Measurements from ENCODE around the gene KBTBD4.
"Not testable (repeated sequence)": the region's sequence is repeated elsewhere in the genome, so short reads cannot be mapped to it uniquely, and the experiment has no call there.

The KBTBD4 gene

DNA sequence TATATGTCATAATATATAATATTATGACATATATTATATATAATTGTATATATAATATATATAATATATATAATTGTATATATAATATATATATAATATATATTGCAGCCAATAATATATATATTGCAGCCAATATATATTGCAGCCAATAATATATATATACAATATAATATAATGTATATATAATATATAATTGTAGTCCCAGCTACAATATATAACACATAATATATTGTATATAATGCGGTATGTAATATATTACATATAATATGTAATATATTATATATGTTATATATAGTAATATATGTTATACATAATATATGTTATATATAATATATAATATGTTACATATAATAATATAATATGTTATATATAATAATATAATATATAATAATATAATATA lies 20.1 kb downstream of the KBTBD4 start:
- DNase-seq: no peak

DNA sequence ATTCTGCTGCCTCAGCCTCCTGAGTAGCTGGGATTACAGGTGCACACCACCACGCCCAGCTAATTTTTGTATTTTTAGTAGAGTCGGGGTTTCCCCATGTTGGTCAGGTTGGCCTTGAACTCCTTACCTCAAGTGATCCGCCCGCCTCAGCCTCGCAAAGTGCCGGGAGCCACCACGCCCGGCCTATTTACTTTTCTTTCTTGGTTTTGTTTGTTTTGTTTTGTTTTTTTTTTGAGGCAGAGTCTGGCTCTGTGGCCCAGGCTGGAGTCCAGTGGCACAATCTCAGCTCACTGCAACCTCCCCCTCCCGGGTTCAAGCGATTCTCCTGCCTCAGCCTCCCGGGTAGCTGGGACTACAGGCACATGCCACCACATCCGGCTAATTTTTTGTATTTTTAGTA lies 21.8 kb downstream of the KBTBD4 start:
- not testable (repeated sequence) for DNase-seq

GRCh38 chr11:47553406-47553743 lies 25.4 kb downstream of the KBTBD4 start:
- DNase-seq: no peak

DNA sequence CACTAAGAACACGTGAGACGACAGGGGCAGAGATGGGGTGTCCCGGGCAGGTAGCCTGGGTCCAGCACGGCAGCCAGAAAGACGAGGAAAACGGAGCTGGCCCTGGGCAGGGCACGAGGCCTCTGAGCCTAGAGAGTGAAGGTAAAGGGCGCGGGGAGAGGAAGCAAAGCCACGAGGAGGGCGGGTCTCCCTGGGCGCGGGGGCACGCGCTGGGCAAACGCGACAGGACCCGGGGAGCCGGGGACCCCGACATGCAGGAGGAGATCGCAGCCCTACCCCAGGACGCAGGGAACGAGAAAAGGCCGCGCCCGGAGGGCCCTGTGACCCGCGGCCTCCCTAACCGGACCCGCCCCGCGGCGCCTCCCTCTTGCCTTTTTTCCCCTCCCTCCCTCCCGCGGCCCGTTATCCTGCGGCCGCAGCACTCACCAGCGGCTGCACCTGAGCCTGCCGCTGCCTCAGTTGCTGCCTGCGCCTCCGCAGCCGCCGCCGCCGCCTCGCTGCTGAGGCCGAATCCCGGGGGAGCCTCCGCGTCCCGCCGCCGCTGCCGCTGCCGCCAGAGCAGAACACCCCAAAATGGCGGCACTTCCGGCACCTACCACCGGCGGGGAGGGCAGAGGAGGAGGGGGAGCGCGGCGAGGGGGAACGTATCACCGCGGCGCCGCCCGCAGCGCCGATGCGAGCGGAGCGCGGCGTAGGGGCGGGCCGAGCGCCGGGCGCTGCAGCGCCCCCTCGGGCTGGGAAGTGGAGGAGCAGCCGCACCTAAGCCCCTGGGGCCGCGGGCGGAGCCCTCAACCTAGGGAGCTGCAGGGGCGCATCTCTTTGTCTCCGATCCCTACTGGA lies 26.0 kb downstream of the KBTBD4 start, which contains the start of gene CELF1:
Gene CELF1, minus strand, starts transcription at position 567 of the 840 bp plus-strand sequence. CDS start 53,609 bp downstream, outside the sequence.
- peak; percentile 90 for DNase-seq

GRCh38 chr11:47552056-47552565 lies 26.7 kb downstream of the KBTBD4 start:
- DNase-seq: peak; percentile 60

DNA sequence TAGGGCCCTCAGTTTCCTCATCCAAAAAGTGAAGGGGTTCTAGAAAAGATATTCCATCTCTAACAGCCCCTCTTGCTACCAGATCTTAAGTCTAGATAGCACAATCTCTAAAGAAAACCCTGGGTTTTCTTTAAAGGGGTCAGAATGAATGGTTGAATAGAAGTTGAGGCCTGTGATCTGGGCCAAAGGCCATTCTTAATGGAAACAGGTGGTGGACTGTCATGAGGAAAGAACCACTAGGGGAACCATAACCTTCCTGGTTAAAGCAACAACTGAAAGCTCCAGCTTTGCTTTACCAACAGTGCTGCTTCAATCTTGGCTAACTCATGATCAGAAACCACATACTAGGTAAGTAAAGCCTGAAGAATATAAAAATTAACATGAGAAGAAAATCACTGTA lies 27.7 kb downstream of the KBTBD4 start:
- no peak for DNase-seq

DNA sequence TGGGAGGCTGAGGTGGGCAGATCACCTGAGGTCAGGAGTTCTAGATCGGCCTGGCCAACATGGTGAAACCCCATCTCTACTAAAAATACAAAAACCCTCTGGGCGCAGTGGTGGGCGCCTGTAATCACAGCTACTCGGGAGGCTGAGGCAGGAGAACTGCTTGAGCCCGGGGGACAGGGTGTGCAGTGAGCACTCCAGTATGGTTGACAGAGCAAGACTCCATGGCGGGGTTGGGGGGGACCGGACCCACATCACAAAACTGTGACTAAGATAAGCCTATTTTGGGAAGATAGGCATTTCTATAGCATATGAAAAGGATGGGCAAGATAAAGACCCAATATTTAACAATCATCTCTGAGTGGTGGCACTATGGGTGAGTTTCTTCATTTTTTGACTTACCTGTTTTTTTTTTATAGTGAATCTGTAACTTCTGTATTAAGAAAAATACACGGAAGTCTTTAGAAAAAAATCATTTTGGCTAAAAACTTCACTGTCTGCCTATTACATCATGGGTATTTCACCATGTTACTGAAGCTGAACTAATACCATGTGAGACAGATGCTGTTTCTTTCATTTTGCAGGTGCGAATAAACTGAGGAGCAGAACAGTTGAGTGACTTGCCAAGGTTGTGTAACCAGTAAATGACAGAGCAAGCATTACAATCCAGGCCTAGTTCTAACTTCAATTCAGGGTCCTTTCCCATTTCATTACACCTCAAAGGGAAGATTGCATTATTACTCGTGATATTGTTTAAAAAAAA lies 28.3 kb downstream of the KBTBD4 start:
- DNase-seq: no peak

DNA sequence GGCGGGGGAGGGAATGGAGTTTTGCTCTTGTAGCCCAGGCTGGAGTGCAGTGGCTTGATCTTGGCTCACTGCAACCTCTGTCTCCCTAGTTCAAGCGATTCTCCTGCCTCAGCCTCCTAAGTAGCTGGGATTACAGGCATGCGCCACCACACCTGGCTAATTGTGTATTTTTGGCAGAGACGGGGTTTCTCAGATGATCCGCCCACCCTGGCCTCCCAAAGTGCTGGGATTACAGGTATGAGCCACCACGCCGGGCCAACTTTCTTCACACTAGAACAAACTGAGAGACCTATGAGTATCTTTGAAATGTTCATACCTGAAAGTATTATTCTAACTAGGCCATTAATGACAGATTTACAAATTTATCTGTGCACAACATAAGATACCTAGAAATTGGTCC lies 32.5 kb downstream of the KBTBD4 start:
- not testable (repeated sequence) for DNase-seq

GRCh38 chr11:47545298-47545697 lies 33.5 kb downstream of the KBTBD4 start:
- no peak for DNase-seq

GRCh38 chr11:47541070-47541469 lies 37.7 kb downstream of the KBTBD4 start:
- no peak for DNase-seq

DNA sequence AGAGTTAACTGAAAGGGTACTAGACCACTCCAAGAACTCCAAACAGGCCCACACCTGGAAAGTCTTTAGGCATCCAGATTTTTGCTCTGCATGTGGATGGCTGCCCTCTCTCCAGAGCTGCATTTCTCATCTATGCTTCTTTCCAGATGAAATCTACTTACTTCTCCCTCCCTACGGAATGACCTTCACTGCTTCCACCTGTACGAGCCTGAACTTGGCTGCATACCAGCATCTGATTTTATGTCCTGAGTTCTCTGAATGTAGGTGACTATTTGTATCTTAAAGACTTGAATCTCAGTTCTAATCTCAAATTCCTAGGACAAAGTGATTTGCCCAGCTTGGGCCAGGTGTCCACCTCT lies 39.1 kb downstream of the KBTBD4 start:
- no peak for DNase-seq

GRCh38 chr11:47538741-47539565 lies 39.8 kb downstream of the KBTBD4 start:
- DNase-seq: peak; percentile 71

GRCh38 chr11:47536915-47537314 lies 41.9 kb downstream of the KBTBD4 start:
- no peak for DNase-seq

DNA sequence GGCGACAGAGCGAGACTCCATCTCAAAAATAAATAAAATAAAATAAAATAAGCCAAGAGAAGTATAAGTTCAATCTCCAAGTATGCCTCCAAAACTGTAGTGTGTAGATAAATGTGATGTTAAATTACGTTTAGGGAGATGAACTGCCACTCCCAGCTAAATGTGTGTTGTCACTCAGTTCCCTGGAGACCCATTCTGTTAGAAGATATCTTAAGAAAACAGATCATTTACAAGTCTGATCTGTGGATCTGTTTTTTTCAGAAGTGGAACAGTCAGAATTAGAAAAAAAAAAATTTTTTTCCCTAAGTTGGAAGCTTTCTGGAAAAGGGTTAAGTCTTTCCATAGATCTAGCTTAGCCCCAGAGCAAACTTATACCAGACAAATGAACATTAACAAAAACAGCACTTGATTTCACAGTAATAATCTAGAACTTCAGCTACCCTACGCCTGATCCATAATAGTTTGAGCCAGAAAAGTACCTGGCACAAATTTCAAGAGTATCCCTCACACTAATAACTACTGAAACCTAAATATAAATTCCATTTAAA lies 44.0 kb downstream of the KBTBD4 start:
- DNase-seq: no peak

- DNase-seq: no peak
These were observed 45.0 kb downstream of the KBTBD4 start for GRCh38 chr11:47533690-47534151.

DNA sequence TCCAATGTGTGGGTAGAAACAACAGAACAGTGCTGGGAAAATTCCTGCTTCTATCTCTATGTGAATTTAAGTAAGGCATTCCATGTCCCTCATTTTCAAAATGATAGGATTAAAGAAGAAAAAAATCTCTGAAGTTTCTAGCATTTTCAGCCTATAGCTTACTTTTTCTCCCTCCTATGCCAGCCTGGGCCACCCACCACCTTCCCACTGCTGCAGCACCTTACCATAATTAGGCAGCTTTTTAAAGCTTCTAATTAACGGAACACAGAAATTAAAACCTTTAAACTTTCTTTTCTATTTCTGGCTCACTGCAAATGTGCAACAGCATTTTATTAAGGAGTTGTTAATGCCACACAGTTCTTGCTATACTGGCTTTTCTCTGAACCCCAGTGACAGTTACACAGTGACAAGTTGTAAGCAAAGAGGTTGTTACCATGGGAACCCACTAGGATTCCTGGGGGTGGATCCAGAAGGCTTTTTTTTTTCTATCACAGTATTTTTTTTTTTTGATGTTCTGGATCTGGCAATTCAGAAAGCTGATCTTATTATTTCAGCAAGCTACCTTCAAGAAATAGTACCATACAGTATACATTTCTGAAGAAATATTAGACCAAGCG lies 46.1 kb downstream of the KBTBD4 start:
- no peak for DNase-seq

- DNase-seq: no peak
These were observed 47.1 kb downstream of the KBTBD4 start for GRCh38 chr11:47531666-47532065.

DNA sequence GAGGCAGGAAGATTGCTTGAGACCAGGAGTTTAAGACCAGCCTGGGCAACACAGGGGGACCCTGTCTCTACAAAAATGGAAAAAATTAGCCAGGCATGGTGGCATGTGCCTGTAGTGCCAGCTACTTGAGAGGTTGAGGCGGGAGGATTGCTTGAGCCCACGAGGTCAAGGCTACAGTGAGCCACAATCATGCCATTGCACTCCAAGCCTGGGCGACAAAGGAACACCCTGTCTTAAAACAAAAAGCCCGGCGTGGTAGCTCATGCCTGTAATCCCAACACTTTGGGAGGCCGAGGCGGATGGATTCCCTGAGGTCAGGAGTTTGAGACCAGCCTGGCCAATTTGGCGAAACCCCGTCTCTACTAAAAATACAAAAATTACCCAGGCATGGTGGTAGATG lies 48.0 kb downstream of the KBTBD4 start:
- DNase-seq: not testable (repeated sequence)

GRCh38 chr11:47529951-47530350 lies 48.8 kb downstream of the KBTBD4 start:
- DNase-seq: no peak

DNA sequence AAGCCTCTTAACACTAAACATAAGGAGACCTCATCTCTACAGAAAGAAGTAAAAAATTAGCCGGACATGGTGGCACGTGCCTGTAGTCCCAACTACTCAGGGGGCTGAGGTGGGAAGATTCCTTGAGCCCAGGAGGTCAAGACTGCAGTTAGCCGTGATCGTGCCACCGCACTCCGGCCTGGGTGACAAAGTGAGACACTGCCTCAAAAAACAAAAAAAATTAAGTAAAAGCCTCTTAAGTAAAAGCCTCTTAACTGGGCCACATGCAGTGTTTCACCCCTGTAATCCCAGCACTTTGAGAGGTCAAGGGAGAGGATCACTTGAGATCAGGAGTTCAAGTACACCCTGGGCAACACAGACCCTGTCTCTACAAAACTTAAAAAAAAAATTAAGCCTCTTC lies 51.6 kb downstream of the KBTBD4 start:
- no peak for DNase-seq

- DNase-seq: not testable (repeated sequence)
These were observed 52.7 kb downstream of the KBTBD4 start for GRCh38 chr11:47526032-47526431.

DNA sequence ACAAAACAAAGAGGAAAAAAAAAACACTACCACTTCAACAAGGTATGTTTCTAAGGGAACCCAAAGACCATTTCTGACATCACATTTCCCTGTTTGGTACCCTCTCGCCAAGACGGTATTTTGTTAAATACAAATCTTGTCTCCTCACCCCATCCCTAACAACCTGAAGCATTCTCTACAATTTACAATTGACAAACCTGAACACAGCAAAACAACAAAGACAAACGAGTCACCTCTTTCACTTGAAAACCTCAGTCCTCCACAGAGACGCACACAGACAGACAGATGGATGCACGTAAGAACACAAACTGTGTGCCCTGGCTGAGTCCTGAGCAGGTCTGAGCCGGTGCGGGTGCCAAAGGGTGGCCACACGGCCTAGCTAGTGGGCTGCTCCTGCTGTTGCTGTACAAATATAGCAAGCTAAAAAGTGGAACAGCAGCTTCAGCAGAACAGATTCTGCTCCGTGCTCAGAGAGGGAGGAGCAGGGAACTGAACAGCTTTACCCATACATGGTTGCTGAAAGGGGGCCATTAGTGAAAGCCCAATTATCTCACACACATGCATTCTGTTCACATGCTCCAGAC lies 54.4 kb downstream of the KBTBD4 start:
- DNase-seq: no peak

Measured in NCI-H1092 treated with DMSO at 0.1 percent for 48 hours (cell line).